GM23338 (cell line): ENCODE results near the gene UBE2E2. TPM values are rescaled to one million over a fixed set of nuclear protein-coding genes. Genes with fewer than 3 reads are reported as not detected.

ENCODE experiments used
- ATAC-seq: fragments of 200-7000 bp; cut with Tn5 transposase; 3 replicates; pipeline ENCODE4 v1.9.1; 2020
- DNase-seq: peaks from one replicate; pipeline ENCODE4 v3.0.0-alpha.2; 2015; ENCODE audit warnings: low spot score
- H2AFZ ChIP-seq: fragments of 200-600 bp; sonication (generic); 2 replicates; pipeline ENCODE4 v1.8.0; 2016; ENCODE audit warnings: antibody characterized with exemption, mild to moderate bottlenecking, moderate library complexity
- H3F3A ChIP-seq: fragments of 200-600 bp; sonication (generic); replicated peaks from 2 replicates; pipeline ENCODE4 v1.8.0; 2017; ENCODE audit warnings: antibody characterized with exemption, mixed run types, low read depth
- H3K27ac ChIP-seq: fragments of 200-600 bp; sonication (generic); 2 replicates; pipeline ENCODE4 v1.6.1; 2016; ENCODE audit warnings: low read depth
- H3K27me3 ChIP-seq: fragments of 200-600 bp; sonication (generic); 2 replicates; pipeline ENCODE4 v1.8.0; 2016; ENCODE audit warnings: mild to moderate bottlenecking, mixed run types, moderate library complexity; ENCODE audit not compliant: insufficient read depth
- H3K36me3 ChIP-seq: fragments of 200-600 bp; sonication (generic); 2 replicates; pipeline ENCODE4 v1.8.0; 2016; ENCODE audit warnings: mild to moderate bottlenecking; ENCODE audit not compliant: insufficient read depth
- H3K4me1 ChIP-seq: fragments of 200-600 bp; sonication (generic); 2 replicates; pipeline ENCODE4 v1.8.0; 2016; ENCODE audit warnings: mild to moderate bottlenecking, moderate library complexity; ENCODE audit not compliant: insufficient read depth
- H3K4me2 ChIP-seq: fragments of 200-600 bp; sonication (generic); 2 replicates; pipeline ENCODE4 v1.7.1; 2017; ENCODE audit warnings: mixed run types
- H3K4me3 ChIP-seq: fragments of 200-600 bp; sonication (generic); 2 replicates; pipeline ENCODE4 v1.6.1; 2016; ENCODE audit warnings: mixed run types
- H3K79me2 ChIP-seq: fragments of 200-600 bp; sonication (generic); replicated peaks from 2 replicates; pipeline ENCODE4 v1.8.0; 2017; ENCODE audit warnings: mild to moderate bottlenecking; ENCODE audit not compliant: insufficient read depth
- H3K9me2 ChIP-seq: fragments of 200-600 bp; sonication (generic); 2 replicates; pipeline ENCODE4 v1.8.0; 2017; ENCODE audit not compliant: insufficient read depth
- H4K20me1 ChIP-seq: fragments of 200-600 bp; sonication (generic); replicated peaks from 2 replicates; pipeline ENCODE4 v1.8.0; 2017; ENCODE audit warnings: mild to moderate bottlenecking; ENCODE audit not compliant: insufficient read depth
- H3K27ac Mint-ChIP-seq: 2 replicates; pipeline ENCODE4 v1.8.0; 2020; ENCODE audit warnings: inconsistent platforms, mild to moderate bottlenecking, moderate library complexity, mixed read lengths
- H3K27me3 Mint-ChIP-seq: 3 replicates; pipeline ENCODE4 v1.8.0; 2022; ENCODE audit warnings: low read depth, mild to moderate bottlenecking, moderate library complexity, mixed read lengths, inconsistent platforms; ENCODE audit not compliant: insufficient read depth, poor library complexity
- H3K36me3 Mint-ChIP-seq: 3 replicates; pipeline ENCODE4 v1.8.0; 2021; ENCODE audit warnings: low read depth, mild to moderate bottlenecking, inconsistent platforms, moderate library complexity, mixed read lengths
- H3K4me1 Mint-ChIP-seq: 3 replicates; pipeline ENCODE4 v1.8.0; 2020; ENCODE audit warnings: mild to moderate bottlenecking, inconsistent platforms, mixed read lengths
- H3K4me3 Mint-ChIP-seq: 3 replicates; pipeline ENCODE4 v1.8.0; 2021; ENCODE audit warnings: moderate library complexity, mild to moderate bottlenecking, inconsistent platforms, mixed read lengths
- H3K9me3 Mint-ChIP-seq: 3 replicates; pipeline ENCODE4 v1.8.0; 2020; ENCODE audit warnings: moderate library complexity, mild to moderate bottlenecking, inconsistent platforms, mixed read lengths
- EZH2 ChIP-seq: fragments of 200-600 bp; sonication (generic); IDR thresholded peaks from one replicate; pipeline ENCODE4 v1.8.0; 2017; ENCODE audit warnings: antibody characterized with exemption, mild to moderate bottlenecking, low read depth; ENCODE audit not compliant: unreplicated experiment
- JUNB ChIP-seq: IDR thresholded peaks from one replicate; pipeline ENCODE4 v1.6.1; 2016; ENCODE audit warnings: antibody characterized with exemption; ENCODE audit not compliant: unreplicated experiment
- NANOG ChIP-seq: IDR thresholded peaks from 2 replicates; pipeline ENCODE4 v1.6.1; 2016; ENCODE audit warnings: antibody characterized with exemption, borderline replicate concordance
- POLR2AphosphoS5 ChIP-seq: IDR thresholded peaks from 2 replicates; pipeline ENCODE4 v1.6.1; 2016; ENCODE audit warnings: antibody characterized with exemption, low read depth
- STAT1 ChIP-seq: IDR thresholded peaks from one replicate; pipeline ENCODE4 v1.6.1; 2016; ENCODE audit warnings: antibody characterized with exemption; ENCODE audit not compliant: unreplicated experiment
- ZNF114 ChIP-seq: fragments of 250-450 bp; sonication (Bioruptor Pico); IDR thresholded peaks from 2 replicates; pipeline ENCODE4 v1.5.0; 2020; ENCODE audit warnings: mild to moderate bottlenecking, moderate library complexity
- ZNF331 ChIP-seq: fragments of 250-450 bp; sonication (Bioruptor Pico); IDR thresholded peaks from 2 replicates; pipeline ENCODE4 v1.5.0; 2020; ENCODE audit warnings: low read depth, mild to moderate bottlenecking, moderate library complexity
- polyA plus RNA-seq: library from polyadenylated mRNA; unstranded; fragments of >200 nt; fragmentation: Nextera tagmentation; extraction: Ambion mirVana; gene quantifications from 2 replicates; pipeline ENCODE4 v1.2.1, GENCODE V29; 2016
- total RNA-seq: library from RNA; depleted of rRNA; stranded (reverse); fragments of >200 nt; shearing (Covaris generic); gene quantifications from 2 replicates; pipeline ENCODE4 v1.2.3, GENCODE V29; 2014
- TF ChIP-seq, protein P1 (sequence below): IDR thresholded peaks from one replicate; pipeline ENCODE4 v1.6.1; 2018; ENCODE audit warnings: antibody characterized with exemption; ENCODE audit not compliant: unreplicated experiment
- TF ChIP-seq, protein P2 (sequence below): IDR thresholded peaks from 2 replicates; pipeline ENCODE4 v1.6.1; 2016; ENCODE audit warnings: antibody characterized with exemption
- TF ChIP-seq, protein P3 (sequence below), 2 experiments: fragments of 200-600 bp in 1 of 2; sonication (generic) in 1 of 2; conservative IDR thresholded peaks; 2 replicates each; pipeline versions ENCODE4 v1.5.1 to v1.6.1; 2016 to 2017; ENCODE audit warnings: antibody characterized with exemption in 2 of 2, low read depth in 2 of 2, mild to moderate bottlenecking in 2 of 2, moderate library complexity in 1 of 2

The UBE2E2 gene
- total and polyA plus RNA-seq, 2 experiments from 2014 or later = 86.9 to 169 TPM

DNA sequence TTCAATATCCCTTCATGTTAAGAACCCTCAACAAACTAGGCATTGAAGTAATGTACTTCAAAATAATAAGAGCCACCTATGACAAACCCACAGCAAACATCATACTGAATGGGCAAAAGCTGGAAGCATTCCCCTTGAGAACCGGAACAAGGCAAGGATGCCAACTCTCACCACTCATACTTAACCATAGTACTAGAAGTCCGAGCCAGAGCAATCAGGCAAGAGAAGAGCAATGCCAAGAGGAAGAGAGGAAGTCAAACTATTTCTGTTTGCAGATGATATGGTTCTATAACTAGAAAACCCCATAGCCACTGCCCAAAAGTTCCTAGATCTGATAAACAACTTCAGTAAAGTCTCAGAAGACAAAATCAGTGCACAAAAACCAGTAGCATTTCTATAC lies 161.9 kb downstream of the UBE2E2 start (continued):
- TF ChIP-seq, protein P1, sequence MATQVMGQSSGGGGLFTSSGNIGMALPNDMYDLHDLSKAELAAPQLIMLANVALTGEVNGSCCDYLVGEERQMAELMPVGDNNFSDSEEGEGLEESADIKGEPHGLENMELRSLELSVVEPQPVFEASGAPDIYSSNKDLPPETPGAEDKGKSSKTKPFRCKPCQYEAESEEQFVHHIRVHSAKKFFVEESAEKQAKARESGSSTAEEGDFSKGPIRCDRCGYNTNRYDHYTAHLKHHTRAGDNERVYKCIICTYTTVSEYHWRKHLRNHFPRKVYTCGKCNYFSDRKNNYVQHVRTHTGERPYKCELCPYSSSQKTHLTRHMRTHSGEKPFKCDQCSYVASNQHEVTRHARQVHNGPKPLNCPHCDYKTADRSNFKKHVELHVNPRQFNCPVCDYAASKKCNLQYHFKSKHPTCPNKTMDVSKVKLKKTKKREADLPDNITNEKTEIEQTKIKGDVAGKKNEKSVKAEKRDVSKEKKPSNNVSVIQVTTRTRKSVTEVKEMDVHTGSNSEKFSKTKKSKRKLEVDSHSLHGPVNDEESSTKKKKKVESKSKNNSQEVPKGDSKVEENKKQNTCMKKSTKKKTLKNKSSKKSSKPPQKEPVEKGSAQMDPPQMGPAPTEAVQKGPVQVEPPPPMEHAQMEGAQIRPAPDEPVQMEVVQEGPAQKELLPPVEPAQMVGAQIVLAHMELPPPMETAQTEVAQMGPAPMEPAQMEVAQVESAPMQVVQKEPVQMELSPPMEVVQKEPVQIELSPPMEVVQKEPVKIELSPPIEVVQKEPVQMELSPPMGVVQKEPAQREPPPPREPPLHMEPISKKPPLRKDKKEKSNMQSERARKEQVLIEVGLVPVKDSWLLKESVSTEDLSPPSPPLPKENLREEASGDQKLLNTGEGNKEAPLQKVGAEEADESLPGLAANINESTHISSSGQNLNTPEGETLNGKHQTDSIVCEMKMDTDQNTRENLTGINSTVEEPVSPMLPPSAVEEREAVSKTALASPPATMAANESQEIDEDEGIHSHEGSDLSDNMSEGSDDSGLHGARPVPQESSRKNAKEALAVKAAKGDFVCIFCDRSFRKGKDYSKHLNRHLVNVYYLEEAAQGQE = no peak

DNA sequence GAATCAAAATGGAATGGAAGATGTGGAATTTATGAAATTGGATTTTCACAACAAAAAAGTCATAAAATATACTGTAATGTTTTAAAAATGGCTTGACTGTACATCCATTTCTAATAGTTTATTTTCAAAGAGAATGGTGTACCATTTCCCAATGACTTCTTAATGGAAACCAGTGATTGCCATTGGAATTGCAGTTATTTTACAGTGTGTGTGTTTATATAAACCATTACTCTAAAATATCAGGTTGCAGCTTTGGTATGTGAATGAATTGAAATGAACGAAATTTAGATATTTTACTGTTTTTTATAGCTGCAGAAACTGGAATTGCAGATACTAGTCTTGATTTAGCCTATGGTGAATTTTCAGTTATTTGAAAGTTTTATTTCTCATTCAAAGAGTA lies 165.6 kb downstream of the UBE2E2 start:
- peaks cover 39% of the 10 kb centered on the region for H3K79me2 ChIP-seq
- peaks cover 5% of the 10 kb centered on the region; the same call in 2 of the 3 replicates for H3K36me3 Mint-ChIP-seq
- no peak overlapping the region for H2AFZ ChIP-seq
- no peak overlapping the region for H3K27ac Mint-ChIP-seq
- ATAC-seq (no peak), DNase-seq (no peak)
- H3K4me1 ChIP-seq = peaks cover 15% of the 10 kb centered on the region
- H3K9me2 ChIP-seq = 0 out of 2 replicates have a peak, but pooled peaks cover 5% of the 10 kb centered on the region
- H4K20me1 ChIP-seq = no peaks in the 10 kb centered on the region
- no peak overlapping the region for H3K4me3 ChIP-seq
- H3K27me3 ChIP-seq = no peaks in the 10 kb centered on the region
- H3K9me3 Mint-ChIP-seq = peaks cover 9% of the 10 kb centered on the region; the same call in 2 of the 3 replicates
- H3K4me2 ChIP-seq = no peak overlapping the region
- peaks cover 13% of the 10 kb centered on the region for H3K4me1 Mint-ChIP-seq
- peaks cover 1% of the 10 kb centered on the region for H3K27me3 Mint-ChIP-seq
- H3F3A ChIP-seq = no peaks in the 10 kb centered on the region
- H3K36me3 ChIP-seq = no peaks in the 10 kb centered on the region
- H3K27ac ChIP-seq = no peak overlapping the region
- H3K4me3 Mint-ChIP-seq = no peak overlapping the region
- no peak for TF ChIP-seq NANOG
- TF ChIP-seq, protein P1 = no peak
- TF ChIP-seq JUNB = no peak
- no peak for TF ChIP-seq STAT1
- no peak for TF ChIP-seq POLR2AphosphoS5
- TF ChIP-seq, protein P2, sequence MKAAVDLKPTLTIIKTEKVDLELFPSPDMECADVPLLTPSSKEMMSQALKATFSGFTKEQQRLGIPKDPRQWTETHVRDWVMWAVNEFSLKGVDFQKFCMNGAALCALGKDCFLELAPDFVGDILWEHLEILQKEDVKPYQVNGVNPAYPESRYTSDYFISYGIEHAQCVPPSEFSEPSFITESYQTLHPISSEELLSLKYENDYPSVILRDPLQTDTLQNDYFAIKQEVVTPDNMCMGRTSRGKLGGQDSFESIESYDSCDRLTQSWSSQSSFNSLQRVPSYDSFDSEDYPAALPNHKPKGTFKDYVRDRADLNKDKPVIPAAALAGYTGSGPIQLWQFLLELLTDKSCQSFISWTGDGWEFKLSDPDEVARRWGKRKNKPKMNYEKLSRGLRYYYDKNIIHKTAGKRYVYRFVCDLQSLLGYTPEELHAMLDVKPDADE = no peak
- TF ChIP-seq EZH2 = no peak
- no peak for TF ChIP-seq ZNF331 (CRISPR knock-in tag)
- TF ChIP-seq ZNF114 (CRISPR knock-in tag) = no peak
- TF ChIP-seq, protein P3, sequence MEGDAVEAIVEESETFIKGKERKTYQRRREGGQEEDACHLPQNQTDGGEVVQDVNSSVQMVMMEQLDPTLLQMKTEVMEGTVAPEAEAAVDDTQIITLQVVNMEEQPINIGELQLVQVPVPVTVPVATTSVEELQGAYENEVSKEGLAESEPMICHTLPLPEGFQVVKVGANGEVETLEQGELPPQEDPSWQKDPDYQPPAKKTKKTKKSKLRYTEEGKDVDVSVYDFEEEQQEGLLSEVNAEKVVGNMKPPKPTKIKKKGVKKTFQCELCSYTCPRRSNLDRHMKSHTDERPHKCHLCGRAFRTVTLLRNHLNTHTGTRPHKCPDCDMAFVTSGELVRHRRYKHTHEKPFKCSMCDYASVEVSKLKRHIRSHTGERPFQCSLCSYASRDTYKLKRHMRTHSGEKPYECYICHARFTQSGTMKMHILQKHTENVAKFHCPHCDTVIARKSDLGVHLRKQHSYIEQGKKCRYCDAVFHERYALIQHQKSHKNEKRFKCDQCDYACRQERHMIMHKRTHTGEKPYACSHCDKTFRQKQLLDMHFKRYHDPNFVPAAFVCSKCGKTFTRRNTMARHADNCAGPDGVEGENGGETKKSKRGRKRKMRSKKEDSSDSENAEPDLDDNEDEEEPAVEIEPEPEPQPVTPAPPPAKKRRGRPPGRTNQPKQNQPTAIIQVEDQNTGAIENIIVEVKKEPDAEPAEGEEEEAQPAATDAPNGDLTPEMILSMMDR (conservative IDR thresholded peaks at IDR 0.05; ENCODE audit: low read depth in 2 of 2) = no peak
